Esophagus squamous epithelium (tissue), 5 donors: ENCODE measurements around the gene ANKRD17. TPM values are rescaled to one million over a fixed set of nuclear protein-coding genes. Genes with fewer than 3 reads are reported as not detected.
"Not testable (repeated sequence)": the region's sequence is repeated elsewhere in the genome, so short reads cannot be mapped to it uniquely, and the experiment has no call there.

Source experiments
- DNase-seq: peaks from one replicate; lab custom pipeline; 2025; lab: John Stamatoyannopoulos, UW
- H3K27ac ChIP-seq, 4 donors: fragments of 200-600 bp; sonication (generic); one replicate each; pipeline ENCODE4 v1.5.1; 2016 to 2019; ENCODE audit warnings: mild to moderate bottlenecking in 1 of 4
- H3K27me3 ChIP-seq, 4 donors: fragments of 200-600 bp; sonication (generic); 1 replicate in 3 of 4; 2 replicates in 1 of 4; pipeline versions ENCODE4 v1.5.1 to v1.6.0; 2017 to 2021; ENCODE audit warnings: antibody characterized with exemption in 1 of 4
- H3K36me3 ChIP-seq, 3 donors: fragments of 200-600 bp; sonication (generic); one replicate each; pipeline ENCODE4 v1.5.1; 2016 to 2019
- H3K4me1 ChIP-seq, 3 donors: fragments of 200-600 bp; sonication (generic); one replicate each; pipeline ENCODE4 v1.5.1; 2017 to 2019
- H3K4me3 ChIP-seq, 4 donors: fragments of 200-600 bp; sonication (generic); 1 replicate in 3 of 4; 2 replicates in 1 of 4; pipeline ENCODE4 v1.5.1; 2016 to 2019; ENCODE audit warnings: mild to moderate bottlenecking in 2 of 4, moderate library complexity in 1 of 4
- H3K9me3 ChIP-seq, 3 donors: fragments of 200-600 bp; sonication (generic); one replicate each; pipeline ENCODE4 v1.5.1; 2016 to 2019
- CTCF ChIP-seq, 6 experiments: fragments of 450-650 bp in 4 of 6; fragments of 200-600 bp in 2 of 6; sonication (generic) in 2 of 6; IDR thresholded peaks; one replicate each; pipeline ENCODE4 v1.5.1; 2016 to 2019; ENCODE audit warnings: antibody characterized with exemption in 6 of 6, mild to moderate bottlenecking in 4 of 6, moderate library complexity in 4 of 6
- POLR2A ChIP-seq, 4 donors: fragments of 450-650 bp; IDR thresholded peaks; one replicate each; pipeline ENCODE4 v1.6.1; 2017; ENCODE audit warnings: antibody characterized with exemption in 4 of 4, mild to moderate bottlenecking in 4 of 4, moderate library complexity in 3 of 4
- WGBS, 2 donors: methylation state at CpG; one replicate each; pipeline ENCODE4 v1.1.5; 2018; 5-methylcytosine and 5-hydroxymethylcytosine counted together
- intact Hi-C: fragments of 100-400 bp; cut with DNase I; formaldehyde crosslinking; loops from one replicate; pipeline ENCODE4 v1.15.0; 2022
- total RNA-seq, 4 donors: library from RNA; depleted of rRNA; stranded (reverse); fragments of >200 nt; gene quantifications; one replicate each; pipeline ENCODE4 v1.1.0, GENCODE V29; 2016
- donor health status: DM: yes; HTN: yes; CAD: no.

Gene ANKRD17
- total RNA-seq, 4 donors from 2014 or later = 31.3 to 55.5 (median 47.5) TPM

- no peak for TF ChIP-seq POLR2A (IDR thresholded peaks at IDR 0.05)
- TF ChIP-seq CTCF (IDR thresholded peaks at IDR 0.05) = no peak
- Histone ChIP-seq H3K4me1 (no peaks in the 10 kb centered on the region), H3K27me3 (no peaks in the 10 kb centered on the region), H3K4me3 (no peak overlapping the region), H3K36me3 (peaks cover 0 to 27% (median 0%) of the 10 kb centered on the region in 3 donors), H3K9me3 (no peaks in the 10 kb centered on the region), H3K27ac (no peak overlapping the region)
- WGBS, 2 donors = 94 to 100% methylated on average over 1 of the region's 1 CpG
- intact Hi-C loops = no loop called here
- no peak for DNase-seq
These were observed 23.9 kb downstream of the ANKRD17 start for GRCh38 chr4:73234712-73235111.

GRCh38 chr4:73231518-73232487 lies 26.8 kb downstream of the ANKRD17 start:
- Histone ChIP-seq H3K36me3 (peaks cover 0 to 27% (median 0%) of the 10 kb centered on the region in 3 donors), H3K27ac (no peak overlapping the region), H3K4me3 (no peak overlapping the region), H3K9me3 (no peaks in the 10 kb centered on the region), H3K27me3 (no peaks in the 10 kb centered on the region), H3K4me1 (no peaks in the 10 kb centered on the region)
- intact Hi-C loops = no loop called here
- DNase-seq = no peak
- WGBS, 2 donors = 81 to 88% methylated on average over 8 of the region's 8 CpGs
- TF ChIP-seq POLR2A (IDR thresholded peaks at IDR 0.05) = no peak
- TF ChIP-seq CTCF (IDR thresholded peaks at IDR 0.05) = no peak

- no peaks in the 10 kb centered on the region for H3K4me1 ChIP-seq
- intact Hi-C loops = no loop called here
- TF ChIP-seq CTCF (IDR thresholded peaks at IDR 0.05) (no peak), POLR2A (IDR thresholded peaks at IDR 0.05) (no peak)
- 91 to 93% methylated on average over 3 of the region's 3 CpGs for WGBS, 2 donors
- peaks cover 0 to 27% (median 0%) of the 10 kb centered on the region in 3 donors for H3K36me3 ChIP-seq
- H3K27me3 ChIP-seq = no peaks in the 10 kb centered on the region
- H3K27ac ChIP-seq = no peak overlapping the region
- H3K9me3 ChIP-seq = no peaks in the 10 kb centered on the region
- H3K4me3 ChIP-seq = no peak overlapping the region
- no peak for DNase-seq
These were observed 27.6 kb downstream of the ANKRD17 start for GRCh38 chr4:73230865-73231517.

GRCh38 chr4:73228800-73229199 lies 29.8 kb downstream of the ANKRD17 start:
- not testable (repeated sequence) for H3K27me3 ChIP-seq, H3K27ac ChIP-seq
- 90 to 92% methylated on average over 6 of the region's 6 CpGs for WGBS, 2 donors

GRCh38 chr4:73224886-73225285 lies 33.7 kb downstream of the ANKRD17 start:
- Histone ChIP-seq H3K36me3 (no peaks in the 10 kb centered on the region), H3K9me3 (no peaks in the 10 kb centered on the region), H3K4me1 (peaks cover 9 to 45% (median 22%) of the 10 kb centered on the region in 3 donors), H3K27ac (no peak overlapping the region), H3K27me3 (no peaks in the 10 kb centered on the region), H3K4me3 (no peak overlapping the region)
- TF ChIP-seq CTCF (IDR thresholded peaks at IDR 0.05) (no peak), POLR2A (IDR thresholded peaks at IDR 0.05) (no peak)
- 72 to 86% methylated on average over 3 of the region's 3 CpGs for WGBS, 2 donors
- intact Hi-C loops = no loop called here
- DNase-seq = no peak

More at GRCh38 chr4:73228800-73229199, 29.8 kb downstream of the ANKRD17 start:
- peaks cover 0 to 14% (median 2%) of the 10 kb centered on the region in 3 donors for H3K4me1 ChIP-seq
- peaks cover 0 to 13% (median 0%) of the 10 kb centered on the region in 3 donors for H3K36me3 ChIP-seq
- H3K9me3 ChIP-seq, H3K4me3 ChIP-seq, intact Hi-C loops, DNase-seq: not testable (repeated sequence)
